Panc1 (cell line): ENCODE measurements around the gene ZMAT3.
"Not testable (repeated sequence)": the region's sequence is repeated elsewhere in the genome, so short reads cannot be mapped to it uniquely, and the experiment has no call there.

Experiments used
- CTCF ChIP-seq: fragments of 450-650 bp; IDR thresholded peaks from 2 replicates; pipeline ENCODE4 v1.5.1; 2017; ENCODE audit warnings: mild to moderate bottlenecking
- POLR2AphosphoS5 ChIP-seq: IDR thresholded peaks from 2 replicates; pipeline ENCODE4 v1.6.1; 2012; ENCODE audit warnings: mild to moderate bottlenecking, low read depth, low read length, moderate library complexity
- SIN3A ChIP-seq: IDR thresholded peaks from 2 replicates; pipeline ENCODE4 v1.6.1; 2012; ENCODE audit warnings: low read depth, mild to moderate bottlenecking, low read length, moderate library complexity, borderline replicate concordance; ENCODE audit not compliant: insufficient read depth
- TF ChIP-seq, protein P1 (sequence below), 2 experiments: IDR thresholded peaks; 2 replicates each; pipeline ENCODE4 v1.6.1; 2011 to 2012; ENCODE audit warnings: low read depth in 2 of 2, control low read depth in 1 of 2, low read length in 1 of 2, mild to moderate bottlenecking in 1 of 2, moderate library complexity in 1 of 2; ENCODE audit not compliant: insufficient read depth in 1 of 2

DNA sequence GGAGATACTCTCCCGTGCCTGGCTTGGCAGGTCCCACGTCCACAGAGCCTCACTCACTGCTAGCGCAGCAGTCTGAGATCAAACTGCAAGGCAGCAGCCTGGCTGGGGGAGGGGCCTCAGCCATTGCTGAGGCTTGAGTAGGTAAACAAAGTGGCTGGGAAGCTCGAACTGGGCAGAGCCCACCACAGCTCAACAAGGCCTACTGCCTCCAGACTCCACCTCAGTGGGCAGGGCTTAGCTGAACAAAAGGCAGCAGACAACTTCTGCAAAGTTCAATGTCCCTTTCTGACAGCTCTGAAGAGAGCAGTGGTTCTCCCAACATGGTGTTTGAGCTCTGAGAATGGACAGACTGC lies 32.7 kb downstream of the ZMAT3 start:
- not testable (repeated sequence) for TF ChIP-seq CTCF, POLR2AphosphoS5, SIN3A
- TF ChIP-seq, protein P1, sequence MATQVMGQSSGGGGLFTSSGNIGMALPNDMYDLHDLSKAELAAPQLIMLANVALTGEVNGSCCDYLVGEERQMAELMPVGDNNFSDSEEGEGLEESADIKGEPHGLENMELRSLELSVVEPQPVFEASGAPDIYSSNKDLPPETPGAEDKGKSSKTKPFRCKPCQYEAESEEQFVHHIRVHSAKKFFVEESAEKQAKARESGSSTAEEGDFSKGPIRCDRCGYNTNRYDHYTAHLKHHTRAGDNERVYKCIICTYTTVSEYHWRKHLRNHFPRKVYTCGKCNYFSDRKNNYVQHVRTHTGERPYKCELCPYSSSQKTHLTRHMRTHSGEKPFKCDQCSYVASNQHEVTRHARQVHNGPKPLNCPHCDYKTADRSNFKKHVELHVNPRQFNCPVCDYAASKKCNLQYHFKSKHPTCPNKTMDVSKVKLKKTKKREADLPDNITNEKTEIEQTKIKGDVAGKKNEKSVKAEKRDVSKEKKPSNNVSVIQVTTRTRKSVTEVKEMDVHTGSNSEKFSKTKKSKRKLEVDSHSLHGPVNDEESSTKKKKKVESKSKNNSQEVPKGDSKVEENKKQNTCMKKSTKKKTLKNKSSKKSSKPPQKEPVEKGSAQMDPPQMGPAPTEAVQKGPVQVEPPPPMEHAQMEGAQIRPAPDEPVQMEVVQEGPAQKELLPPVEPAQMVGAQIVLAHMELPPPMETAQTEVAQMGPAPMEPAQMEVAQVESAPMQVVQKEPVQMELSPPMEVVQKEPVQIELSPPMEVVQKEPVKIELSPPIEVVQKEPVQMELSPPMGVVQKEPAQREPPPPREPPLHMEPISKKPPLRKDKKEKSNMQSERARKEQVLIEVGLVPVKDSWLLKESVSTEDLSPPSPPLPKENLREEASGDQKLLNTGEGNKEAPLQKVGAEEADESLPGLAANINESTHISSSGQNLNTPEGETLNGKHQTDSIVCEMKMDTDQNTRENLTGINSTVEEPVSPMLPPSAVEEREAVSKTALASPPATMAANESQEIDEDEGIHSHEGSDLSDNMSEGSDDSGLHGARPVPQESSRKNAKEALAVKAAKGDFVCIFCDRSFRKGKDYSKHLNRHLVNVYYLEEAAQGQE (IDR thresholded peaks at IDR 0.05; ENCODE audit: insufficient read depth in 1 of 2, low read depth in 2 of 2, low read length in 1 of 2) = not testable (repeated sequence)
